GM18508 (cell line): Measurements from ENCODE around the gene LMAN2.
"Not testable (repeated sequence)": the region's sequence is repeated elsewhere in the genome, so short reads cannot be mapped to it uniquely, and the experiment has no call there.

Source experiments
- ATAC-seq: cut with Tn5 transposase; IDR thresholded peaks from one replicate; pipeline ENCODE4 v1.9.1; 2021; ENCODE audit warnings: moderate number of reproducible peaks; ENCODE audit not compliant: insufficient read depth, unreplicated experiment

Gene LMAN2

GRCh38 chr5:177378884-177379883, 27.7 kb upstream of the LMAN2 start:
- no peak for ATAC-seq

GRCh38 chr5:177377851-177378776, 26.6 kb upstream of the LMAN2 start:
- ATAC-seq, result no peak

- ATAC-seq, result no peak
Measured at GRCh38 chr5:177376107-177376506, 24.6 kb upstream of the LMAN2 start.

DNA sequence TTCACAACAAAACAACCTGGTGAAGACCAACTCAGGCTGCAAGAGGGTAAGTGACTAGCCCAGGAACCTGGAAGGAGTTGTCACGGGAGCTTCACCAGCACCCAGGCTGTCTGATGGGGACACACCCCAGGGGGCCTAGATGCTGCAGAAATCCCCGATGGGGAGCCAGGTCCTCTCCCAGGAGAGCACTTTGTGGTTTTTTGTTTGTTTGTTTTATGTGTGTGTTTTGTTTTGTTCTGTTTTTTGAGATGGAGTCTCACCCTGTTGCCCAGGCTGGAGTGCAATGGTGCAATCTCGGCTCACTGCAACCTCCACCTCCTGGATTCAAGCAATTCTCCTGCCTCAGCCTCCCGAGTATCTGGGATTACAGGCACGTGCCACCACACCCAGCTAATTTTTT, 24.0 kb upstream of the LMAN2 start:
- ATAC-seq, result not testable (repeated sequence)

DNA sequence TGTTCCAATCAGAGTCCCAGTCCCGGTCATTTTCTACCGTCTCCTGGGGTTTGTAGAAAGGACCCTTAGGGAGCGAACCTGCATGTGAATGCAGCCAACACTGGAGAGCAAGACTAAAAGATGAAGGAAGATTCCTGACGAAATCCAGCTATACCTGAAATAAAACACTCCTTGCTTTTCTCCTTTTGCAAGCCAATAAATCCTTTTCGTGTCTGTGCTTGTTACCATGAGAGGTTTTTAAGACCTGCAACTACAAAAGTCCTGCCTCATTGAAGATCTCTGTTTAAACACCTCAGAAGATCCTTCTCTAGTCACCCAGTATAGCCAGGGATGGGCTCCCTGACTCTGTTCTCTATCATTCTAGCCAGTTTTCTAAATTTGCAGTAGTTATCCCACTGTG, 22.7 kb upstream of the LMAN2 start:
- no peak for ATAC-seq

DNA sequence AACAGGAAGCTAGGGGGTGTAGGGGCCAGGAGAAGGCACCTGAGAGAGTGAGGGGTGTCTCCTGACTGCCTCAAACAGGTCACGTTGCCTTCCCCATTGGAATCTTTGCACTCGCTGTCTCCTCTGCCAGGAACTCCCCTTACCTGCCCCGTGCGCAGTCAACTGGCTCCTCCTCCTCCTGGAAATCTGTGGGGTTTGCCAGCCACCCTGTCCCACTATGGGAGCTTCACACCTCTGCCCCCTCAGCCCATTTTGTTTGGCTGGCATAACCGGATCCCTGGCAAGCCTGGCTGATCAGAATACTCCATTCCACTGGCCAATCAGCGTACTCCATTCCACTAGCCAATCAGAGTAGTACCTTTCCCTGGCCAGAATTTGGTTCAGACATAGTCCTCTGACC, 22.3 kb upstream of the LMAN2 start:
- ATAC-seq, result no peak

- ATAC-seq, result no peak
Measured at GRCh38 chr5:177372910-177373309, 21.4 kb upstream of the LMAN2 start.

GRCh38 chr5:177372034-177372896, 20.8 kb upstream of the LMAN2 start:
- no peak for ATAC-seq

GRCh38 chr5:177371120-177372033, 19.9 kb upstream of the LMAN2 start:
- ATAC-seq, result no peak

DNA sequence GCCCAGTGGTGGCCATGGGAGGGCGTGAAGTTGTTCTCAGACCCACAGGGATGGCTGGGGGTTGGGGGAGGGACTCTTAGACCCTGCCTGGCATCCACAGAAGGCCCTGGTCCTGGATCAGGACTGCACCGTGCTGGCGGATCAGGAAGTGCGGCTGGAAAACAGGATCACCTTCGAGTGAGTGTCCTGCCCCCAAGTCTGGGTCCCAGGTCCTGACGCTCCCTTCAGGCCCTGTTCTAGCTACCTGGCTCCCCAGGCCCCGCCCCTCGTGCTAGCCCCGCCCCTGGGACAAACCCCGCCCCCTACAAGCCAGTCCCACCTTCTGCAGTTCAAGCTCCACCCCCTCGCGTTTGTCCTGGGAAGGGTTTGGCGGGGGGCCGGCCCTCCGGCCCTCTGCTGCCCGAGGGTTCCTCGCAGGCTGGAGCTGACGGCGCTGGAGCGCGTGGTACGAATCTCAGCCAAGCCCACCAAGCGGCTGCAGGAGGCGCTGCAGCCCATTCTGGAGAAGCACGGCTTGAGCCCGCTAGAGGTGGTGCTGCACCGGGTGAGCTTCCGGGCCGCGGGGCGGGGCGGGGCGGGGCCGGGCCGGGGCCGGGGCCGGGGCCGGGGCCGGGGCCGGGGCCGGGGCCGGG, 19.1 kb upstream of the LMAN2 start:
- ATAC-seq, result no peak

- no peak for ATAC-seq
Measured at GRCh38 chr5:177369645-177370440, 18.4 kb upstream of the LMAN2 start.

DNA sequence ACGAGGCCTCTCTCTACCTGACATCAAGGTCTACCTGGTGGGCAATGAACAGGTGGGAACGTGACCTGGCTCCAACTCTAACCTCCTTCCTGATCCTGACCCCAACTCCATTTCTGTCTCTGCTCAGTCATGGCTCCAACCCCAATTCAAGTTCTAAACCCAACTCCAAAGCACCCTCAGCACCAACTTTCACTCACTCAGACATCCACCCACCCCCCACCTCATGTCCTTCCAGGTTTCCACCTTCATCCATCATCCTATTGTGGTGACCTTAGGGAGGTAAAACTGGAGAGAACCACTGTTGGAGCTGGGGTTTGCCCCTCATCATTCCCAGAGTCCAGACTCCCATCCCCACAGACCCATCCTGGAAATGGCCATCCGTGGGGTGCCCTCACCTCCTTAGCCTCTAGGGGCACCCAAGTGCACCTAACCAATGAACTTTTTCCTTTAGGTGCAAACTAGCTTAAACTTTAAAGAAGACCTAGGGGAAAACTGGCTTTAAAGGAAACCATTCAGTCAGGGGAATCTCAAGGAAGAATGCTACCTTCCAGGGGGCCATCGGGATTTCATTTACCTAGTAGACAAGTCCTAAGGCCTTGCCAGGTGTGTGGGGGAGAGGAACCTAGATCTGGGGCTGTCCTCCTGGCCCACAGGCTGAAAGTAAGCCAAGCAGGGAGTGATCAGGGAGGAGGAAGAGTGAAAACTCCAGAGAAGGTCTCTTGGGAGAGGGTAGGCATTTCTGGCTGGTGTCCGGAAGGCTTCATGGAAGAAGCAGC, 17.6 kb upstream of the LMAN2 start:
- ATAC-seq, result no peak

DNA sequence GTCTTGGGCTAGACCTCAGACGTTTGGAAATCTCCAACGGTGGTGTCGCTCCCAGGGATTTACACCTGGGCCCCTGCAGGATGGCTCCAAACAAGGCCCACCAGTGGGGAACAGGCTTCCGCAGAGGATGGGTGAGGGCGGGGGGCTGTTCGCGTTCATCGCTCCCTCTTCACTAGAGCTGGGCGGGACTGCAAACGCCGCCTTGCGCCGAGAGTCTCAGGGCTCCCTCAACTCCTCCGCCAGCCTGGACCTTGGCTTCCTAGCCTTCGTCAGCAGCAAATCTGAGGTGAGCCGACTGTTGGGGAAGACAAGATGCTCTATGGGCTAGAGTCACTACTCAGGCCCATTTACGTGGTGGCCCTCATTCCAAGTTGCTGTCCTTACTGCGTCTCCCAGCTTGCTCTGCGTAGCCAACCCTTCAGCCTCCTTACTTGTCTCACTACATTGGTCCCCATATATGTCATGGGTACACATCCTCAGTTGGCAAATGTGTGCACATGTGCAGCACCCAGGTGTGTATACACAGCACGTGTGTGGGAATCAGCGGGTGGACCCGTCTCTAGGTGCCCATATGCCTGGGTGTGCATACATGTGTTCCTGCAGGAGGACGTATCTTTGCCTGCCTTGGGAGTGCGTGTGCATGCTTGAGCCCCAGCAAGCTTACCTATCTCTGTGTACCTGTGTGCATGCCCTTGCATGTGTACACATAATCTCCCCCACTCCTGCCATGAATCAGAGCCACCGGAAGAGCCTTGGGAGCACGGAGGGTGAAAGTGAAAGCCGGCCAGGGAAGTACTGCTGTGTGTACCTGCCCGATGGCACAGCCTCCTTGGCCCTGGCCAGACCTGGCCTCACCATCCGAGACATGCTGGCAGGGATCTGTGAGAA, 16.8 kb upstream of the LMAN2 start:
- no peak for ATAC-seq

GRCh38 chr5:177367323-177367848, 15.9 kb upstream of the LMAN2 start:
- ATAC-seq, result no peak

DNA sequence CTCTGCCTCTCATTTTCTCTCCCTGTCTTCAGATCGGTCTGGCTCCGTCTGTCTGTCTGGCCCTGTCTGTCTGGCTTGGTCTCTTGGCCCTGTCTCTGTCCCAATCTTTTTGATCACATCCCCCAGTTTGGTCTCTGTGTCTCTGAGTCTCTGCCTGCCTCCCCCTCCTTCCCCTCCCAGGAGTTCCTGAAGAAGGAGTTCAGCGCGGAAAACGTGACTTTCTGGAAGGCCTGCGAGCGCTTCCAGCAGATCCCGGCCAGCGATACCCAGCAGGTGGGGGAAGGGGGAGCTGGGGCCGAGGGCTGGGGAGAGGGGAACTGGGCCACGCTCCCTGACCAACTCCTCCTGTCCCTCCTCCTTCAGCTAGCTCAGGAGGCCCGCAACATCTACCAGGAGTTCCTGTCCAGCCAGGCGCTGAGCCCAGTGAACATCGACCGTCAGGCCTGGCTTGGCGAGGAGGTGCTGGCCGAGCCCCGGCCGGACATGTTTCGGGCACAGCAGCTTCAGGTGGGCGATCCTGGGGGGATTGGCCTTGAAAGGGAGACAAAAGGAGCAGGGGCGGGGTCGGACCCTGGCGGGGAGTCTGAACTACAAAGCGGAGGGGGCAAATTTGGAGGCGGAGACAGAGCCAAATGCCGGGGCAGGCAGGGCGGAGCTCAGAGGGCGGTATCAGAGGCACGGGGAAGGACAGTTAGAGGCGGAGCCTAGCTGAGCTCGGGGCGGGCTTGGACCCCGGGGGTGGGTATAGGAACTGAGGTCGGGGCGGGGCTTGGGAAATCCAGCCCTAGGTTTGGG, 15.3 kb upstream of the LMAN2 start:
- no peak for ATAC-seq
